HEK293T (cell line): ENCODE measurements around the gene DHRS7C.

Experiments
- BHLHE40 ChIP-seq: fragments of 450-650 bp; IDR thresholded peaks from 2 replicates; pipeline ENCODE4 v1.6.1; 2016; ENCODE audit warnings: mild to moderate bottlenecking, moderate library complexity, borderline replicate concordance
- CTBP1 ChIP-seq: fragments of 450-650 bp; IDR thresholded peaks from 2 replicates; pipeline ENCODE4 v1.6.1; 2016; ENCODE audit warnings: borderline replicate concordance
- ELF4 ChIP-seq: fragments of 450-650 bp; IDR thresholded peaks from 2 replicates; pipeline ENCODE4 v1.6.1; 2017; ENCODE audit warnings: antibody characterized with exemption
- FOXA1 ChIP-seq: fragments of 450-650 bp; IDR thresholded peaks from 2 replicates; pipeline ENCODE4 v1.6.1; 2016; ENCODE audit warnings: mild to moderate bottlenecking
- FOXK2 ChIP-seq: fragments of 450-650 bp; IDR thresholded peaks from 2 replicates; pipeline ENCODE4 v1.6.1; 2016; ENCODE audit warnings: mild to moderate bottlenecking
- FOXM1 ChIP-seq: fragments of 450-650 bp; IDR thresholded peaks from 2 replicates; pipeline ENCODE4 v1.6.1; 2017; ENCODE audit warnings: mild to moderate bottlenecking, borderline replicate concordance
- L3MBTL2 ChIP-seq: fragments of 450-650 bp; conservative IDR thresholded peaks from 2 replicates; pipeline ENCODE4 v1.6.1; 2016; ENCODE audit warnings: mild to moderate bottlenecking
- LEF1 ChIP-seq: fragments of 450-650 bp; IDR thresholded peaks from 2 replicates; pipeline ENCODE4 v1.6.1; 2017; ENCODE audit warnings: mild to moderate bottlenecking, borderline replicate concordance
- SP1 ChIP-seq: fragments of 450-650 bp; IDR thresholded peaks from 2 replicates; pipeline ENCODE4 v1.6.1; 2017
- SUZ12 ChIP-seq: fragments of 450-650 bp; IDR thresholded peaks from 2 replicates; pipeline ENCODE4 v1.6.1; 2016; ENCODE audit warnings: mild to moderate bottlenecking
- TARDBP ChIP-seq: fragments of 450-650 bp; IDR thresholded peaks from 2 replicates; pipeline ENCODE4 v1.6.1; 2016
- TF ChIP-seq, protein P1 (sequence below): fragments of 450-650 bp; IDR thresholded peaks from 2 replicates; pipeline ENCODE4 v1.6.1; 2016

DNA sequence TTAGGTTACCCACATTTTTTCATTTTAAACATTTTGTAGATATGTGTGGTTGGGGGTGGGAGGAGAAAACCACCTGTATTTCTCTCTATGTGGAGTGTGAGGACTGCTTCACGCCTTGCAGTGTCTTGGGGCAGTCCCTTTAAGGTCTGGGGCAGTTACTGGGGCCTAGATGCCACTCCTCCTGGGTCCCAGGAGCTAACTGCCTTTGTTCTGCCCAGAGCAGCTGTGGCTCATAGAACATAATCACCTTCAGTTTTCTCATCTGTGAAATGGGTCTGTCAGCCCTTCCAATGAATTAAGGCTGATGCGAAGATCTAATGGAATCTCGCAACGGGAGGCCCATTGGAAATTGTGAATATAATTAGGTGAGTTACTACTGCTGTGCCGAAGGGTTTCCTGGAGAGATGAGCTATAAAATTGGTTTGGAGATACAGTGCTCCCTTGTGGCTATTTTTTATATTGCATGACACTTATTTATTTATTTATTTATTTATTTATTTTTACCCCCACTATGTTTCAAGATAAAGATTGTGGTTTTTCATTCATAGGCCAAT lies 22.9 kb downstream of the DHRS7C start:
- TF ChIP-seq L3MBTL2 (no peak), LEF1 (no peak), FOXA1 (no peak), FOXK2 (no peak), ELF4 (no peak), SUZ12 (no peak), SP1 (no peak), BHLHE40 (no peak), TARDBP (no peak), FOXM1 (no peak), CTBP1 (no peak)
- TF ChIP-seq, protein P1, sequence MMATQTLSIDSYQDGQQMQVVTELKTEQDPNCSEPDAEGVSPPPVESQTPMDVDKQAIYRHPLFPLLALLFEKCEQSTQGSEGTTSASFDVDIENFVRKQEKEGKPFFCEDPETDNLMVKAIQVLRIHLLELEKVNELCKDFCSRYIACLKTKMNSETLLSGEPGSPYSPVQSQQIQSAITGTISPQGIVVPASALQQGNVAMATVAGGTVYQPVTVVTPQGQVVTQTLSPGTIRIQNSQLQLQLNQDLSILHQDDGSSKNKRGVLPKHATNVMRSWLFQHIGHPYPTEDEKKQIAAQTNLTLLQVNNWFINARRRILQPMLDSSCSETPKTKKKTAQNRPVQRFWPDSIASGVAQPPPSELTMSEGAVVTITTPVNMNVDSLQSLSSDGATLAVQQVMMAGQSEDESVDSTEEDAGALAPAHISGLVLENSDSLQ = no peak
